Measurements from ENCODE around the gene CIZ1.
"Not testable (repeated sequence)": the region's sequence is repeated elsewhere in the genome, so short reads cannot be mapped to it uniquely, and the experiment has no call there.

CIZ1 gene, protein sequence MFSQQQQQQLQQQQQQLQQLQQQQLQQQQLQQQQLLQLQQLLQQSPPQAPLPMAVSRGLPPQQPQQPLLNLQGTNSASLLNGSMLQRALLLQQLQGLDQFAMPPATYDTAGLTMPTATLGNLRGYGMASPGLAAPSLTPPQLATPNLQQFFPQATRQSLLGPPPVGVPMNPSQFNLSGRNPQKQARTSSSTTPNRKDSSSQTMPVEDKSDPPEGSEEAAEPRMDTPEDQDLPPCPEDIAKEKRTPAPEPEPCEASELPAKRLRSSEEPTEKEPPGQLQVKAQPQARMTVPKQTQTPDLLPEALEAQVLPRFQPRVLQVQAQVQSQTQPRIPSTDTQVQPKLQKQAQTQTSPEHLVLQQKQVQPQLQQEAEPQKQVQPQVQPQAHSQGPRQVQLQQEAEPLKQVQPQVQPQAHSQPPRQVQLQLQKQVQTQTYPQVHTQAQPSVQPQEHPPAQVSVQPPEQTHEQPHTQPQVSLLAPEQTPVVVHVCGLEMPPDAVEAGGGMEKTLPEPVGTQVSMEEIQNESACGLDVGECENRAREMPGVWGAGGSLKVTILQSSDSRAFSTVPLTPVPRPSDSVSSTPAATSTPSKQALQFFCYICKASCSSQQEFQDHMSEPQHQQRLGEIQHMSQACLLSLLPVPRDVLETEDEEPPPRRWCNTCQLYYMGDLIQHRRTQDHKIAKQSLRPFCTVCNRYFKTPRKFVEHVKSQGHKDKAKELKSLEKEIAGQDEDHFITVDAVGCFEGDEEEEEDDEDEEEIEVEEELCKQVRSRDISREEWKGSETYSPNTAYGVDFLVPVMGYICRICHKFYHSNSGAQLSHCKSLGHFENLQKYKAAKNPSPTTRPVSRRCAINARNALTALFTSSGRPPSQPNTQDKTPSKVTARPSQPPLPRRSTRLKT

DNA sequence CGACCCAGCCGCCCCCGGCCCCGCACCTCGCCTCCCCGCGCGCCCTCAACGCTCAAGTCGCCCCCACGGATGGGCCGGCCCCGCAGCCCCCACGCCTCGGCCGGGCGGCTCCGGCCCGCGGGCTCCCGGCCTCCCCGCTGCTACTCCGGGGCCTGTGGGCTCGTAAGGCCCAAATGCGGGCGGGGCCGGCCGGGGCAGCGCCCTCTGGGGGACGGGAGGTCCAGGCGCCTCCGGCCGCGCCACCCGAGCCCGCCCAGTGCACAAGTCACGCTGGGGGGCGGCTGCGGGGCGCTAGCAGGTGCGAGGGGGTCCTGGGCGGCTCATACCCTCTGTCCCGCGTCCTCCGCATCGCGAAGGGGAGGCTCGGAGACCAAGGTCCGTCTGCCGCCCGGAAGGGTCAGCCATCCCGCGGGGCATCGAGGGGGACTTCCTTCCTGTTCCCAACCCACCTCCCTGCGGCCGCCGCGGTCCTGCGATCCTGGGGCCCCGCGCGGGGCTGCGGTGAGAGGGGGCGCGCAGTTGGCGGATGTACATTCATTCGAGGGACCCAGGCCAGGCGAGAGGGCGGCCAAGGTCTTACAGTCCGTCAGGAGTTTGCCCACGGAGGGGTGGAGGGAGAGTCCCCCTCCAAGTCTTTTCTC lies at the start of gene CIZ1:
Gene CIZ1, minus strand, starts transcription at position 167 of the 641 bp plus-strand sequence. CDS start 715 bp downstream, outside the sequence.
- Histone ChIP-seq H3K9me3 (ENCODE audit: insufficient read depth, low read length) (no peaks in the 10 kb centered on the region), H3K27me3 (ENCODE audit: insufficient read depth, insufficient read length) (no peaks in the 10 kb centered on the region), H3K4me3 (ENCODE audit: insufficient read length, low read depth) (peak within 1 kb of the TSS; percentile 86), H3K4me1 (ENCODE audit: insufficient read depth, insufficient read length) (peaks cover 10% of the 10 kb centered on the region), H3K36me3 (ENCODE audit: insufficient read depth, insufficient read length, low read length) (peaks cover 36% of the 10 kb centered on the region), H3K9ac (ENCODE audit: insufficient read length, low read depth) (peak within 1 kb of the TSS; percentile 95)
- DNase-seq (ENCODE audit: low read depth, low spot score) = peak; percentile 66
- TF ChIP-seq YY1 (IDR thresholded peaks at IDR 0.05; ENCODE audit: insufficient read depth, insufficient read length) = no peak
- TF ChIP-seq SUZ12 (IDR thresholded peaks at IDR 0.05; ENCODE audit: extremely low read depth, insufficient read depth, insufficient read length) = no peak
- TF ChIP-seq ZNF274 (IDR thresholded peaks at IDR 0.05; ENCODE audit: low read depth, low read length) = no peak

DNA sequence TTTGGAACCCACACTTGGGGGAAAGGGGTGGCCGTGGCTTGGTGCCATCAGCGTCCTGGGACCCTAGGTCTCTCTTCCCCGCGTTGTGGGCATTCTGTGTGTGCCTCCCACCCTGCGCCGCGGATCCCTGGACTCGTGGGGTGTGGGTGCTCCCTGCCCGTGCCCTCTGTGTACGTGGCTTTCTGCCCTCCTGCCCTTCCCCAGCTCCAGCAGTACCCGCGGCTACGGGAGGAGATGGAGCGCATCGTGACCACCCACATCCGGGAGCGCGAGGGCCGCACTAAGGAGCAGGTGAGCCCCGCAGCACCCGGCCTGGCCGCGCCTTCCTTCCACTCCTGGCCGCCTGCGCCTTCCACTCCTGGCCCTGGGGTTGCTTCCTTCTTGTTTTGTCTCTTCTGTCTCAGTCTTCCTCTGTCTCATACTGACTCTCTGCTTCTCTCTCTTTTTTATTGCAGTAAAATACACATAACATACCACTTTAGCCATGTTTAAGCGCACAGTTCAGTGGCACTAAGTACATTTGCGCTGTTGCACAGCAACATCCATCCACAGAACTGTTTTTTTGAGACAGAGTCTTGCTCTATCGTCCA lies 42.5 kb upstream of the CIZ1 start:
- no peaks in the 10 kb centered on the region for H3K9me3 ChIP-seq (ENCODE audit: insufficient read depth, low read length)
- no peak for DNase-seq (ENCODE audit: low read depth, low spot score)
- TF ChIP-seq YY1 (IDR thresholded peaks at IDR 0.05; ENCODE audit: insufficient read depth, insufficient read length) (no peak), ZNF274 (IDR thresholded peaks at IDR 0.05; ENCODE audit: low read depth, low read length) (no peak), SUZ12 (IDR thresholded peaks at IDR 0.05; ENCODE audit: extremely low read depth, insufficient read depth, insufficient read length) (no peak)
- H3K9ac ChIP-seq (ENCODE audit: insufficient read length, low read depth) = no peak overlapping the region
- H3K4me3 ChIP-seq (ENCODE audit: insufficient read length, low read depth) = no peak overlapping the region
- peaks cover 8% of the 10 kb centered on the region for H3K36me3 ChIP-seq (ENCODE audit: insufficient read depth, insufficient read length, low read length)
- no peaks in the 10 kb centered on the region for H3K27me3 ChIP-seq (ENCODE audit: insufficient read depth, insufficient read length)
- no peaks in the 10 kb centered on the region for H3K4me1 ChIP-seq (ENCODE audit: insufficient read depth, insufficient read length)

DNA sequence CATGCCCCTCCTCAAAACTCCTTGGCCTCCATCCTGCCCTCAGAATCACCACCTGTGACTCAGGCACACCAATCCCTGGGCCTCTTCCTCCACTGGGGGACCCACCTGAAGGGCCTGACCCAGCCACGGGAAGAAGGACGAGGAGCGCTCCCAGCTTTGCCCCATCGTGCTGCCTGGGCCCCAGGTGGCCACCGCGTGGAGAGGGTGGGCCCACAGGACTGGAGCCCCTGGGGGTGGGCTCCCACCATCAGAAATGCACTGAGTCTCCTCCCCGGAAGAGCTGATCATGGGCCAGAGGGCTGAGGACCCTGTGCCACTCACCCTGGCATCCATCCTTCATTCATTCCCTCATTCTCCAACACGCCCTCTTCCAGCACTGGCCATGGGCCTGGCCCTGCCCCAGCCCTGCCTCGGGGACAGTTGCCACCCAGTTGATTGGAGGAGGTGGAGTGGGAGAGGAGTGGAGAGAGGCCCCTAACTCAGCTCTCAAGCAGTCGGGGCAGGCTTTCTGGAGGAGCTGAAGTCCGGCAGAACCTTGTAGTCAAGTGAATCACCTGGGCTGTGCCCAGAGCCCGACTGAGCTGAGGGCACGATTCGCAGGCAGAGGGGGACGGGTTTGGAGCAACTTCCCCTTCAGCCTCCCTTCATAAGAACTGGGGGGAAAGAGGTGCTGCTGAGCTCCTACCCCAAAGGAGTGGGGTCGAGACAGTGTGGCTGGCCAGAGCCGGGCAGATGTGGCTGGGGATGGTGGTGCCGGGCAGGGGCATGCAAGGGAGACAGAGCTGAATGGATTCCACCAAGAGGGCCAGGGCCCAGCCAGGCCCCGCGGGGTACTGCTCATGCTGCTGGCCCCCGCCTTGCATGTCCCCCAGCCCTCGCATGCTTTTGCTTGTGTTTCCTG lies 41.4 kb upstream of the CIZ1 start:
- Histone ChIP-seq H3K9ac (ENCODE audit: insufficient read length, low read depth) (peak overlapping the region; percentile 32), H3K36me3 (ENCODE audit: insufficient read depth, insufficient read length, low read length) (peaks cover 8% of the 10 kb centered on the region), H3K27me3 (ENCODE audit: insufficient read depth, insufficient read length) (no peaks in the 10 kb centered on the region), H3K9me3 (ENCODE audit: insufficient read depth, low read length) (no peaks in the 10 kb centered on the region), H3K4me1 (ENCODE audit: insufficient read depth, insufficient read length) (no peaks in the 10 kb centered on the region), H3K4me3 (ENCODE audit: insufficient read length, low read depth) (no peak overlapping the region)
- TF ChIP-seq YY1 (IDR thresholded peaks at IDR 0.05; ENCODE audit: insufficient read depth, insufficient read length) = no peak
- no peak for TF ChIP-seq ZNF274 (IDR thresholded peaks at IDR 0.05; ENCODE audit: low read depth, low read length)
- TF ChIP-seq SUZ12 (IDR thresholded peaks at IDR 0.05; ENCODE audit: extremely low read depth, insufficient read depth, insufficient read length) = no peak
- DNase-seq (ENCODE audit: low read depth, low spot score) = no peak

DNA sequence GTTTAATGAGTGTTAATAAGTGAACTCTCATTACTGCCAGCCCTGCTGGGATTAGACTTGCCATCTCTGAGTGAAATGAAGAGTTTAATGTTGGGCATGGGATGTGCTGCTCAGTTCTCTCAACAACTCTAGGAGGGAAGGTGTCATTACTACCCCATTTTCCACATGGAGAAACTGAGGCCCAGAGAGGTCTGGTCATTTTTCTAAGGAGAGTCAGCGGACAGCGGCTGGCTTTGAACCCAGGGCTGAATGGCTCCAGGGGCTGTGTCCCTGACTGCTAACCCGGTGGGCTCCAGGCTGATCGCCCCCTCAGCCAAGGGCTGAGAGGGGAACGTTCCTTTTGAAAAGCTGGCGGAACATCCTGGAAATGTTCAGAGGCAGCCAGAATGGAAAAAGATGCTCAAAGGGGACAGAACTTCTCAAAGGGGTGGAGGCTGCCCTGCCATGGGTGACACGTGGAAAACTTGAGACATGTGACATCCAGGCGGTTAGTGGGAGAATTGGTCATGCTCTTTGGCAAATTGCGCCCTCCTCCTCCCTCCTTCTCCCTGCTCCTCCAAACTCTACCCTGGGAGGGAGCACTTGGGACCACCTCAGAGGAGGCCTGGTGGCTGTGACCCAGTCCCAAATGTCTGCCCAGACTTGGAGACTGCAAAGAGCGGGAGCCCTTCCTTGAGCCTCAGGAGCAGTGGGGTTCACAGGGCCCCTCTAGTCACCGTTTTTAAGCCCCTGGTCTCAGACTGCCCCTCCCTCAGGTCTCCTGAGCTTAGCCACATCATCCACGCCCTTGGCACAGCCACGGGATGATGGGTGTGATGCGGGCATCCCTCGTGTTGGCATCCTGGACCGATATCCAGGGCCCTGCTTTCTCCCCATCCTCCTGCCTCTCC lies 40.5 kb upstream of the CIZ1 start:
- Histone ChIP-seq H3K36me3 (ENCODE audit: insufficient read depth, insufficient read length, low read length) (peaks cover 8% of the 10 kb centered on the region), H3K9me3 (ENCODE audit: insufficient read depth, low read length) (no peaks in the 10 kb centered on the region), H3K9ac (ENCODE audit: insufficient read length, low read depth) (no peak overlapping the region), H3K27me3 (ENCODE audit: insufficient read depth, insufficient read length) (no peaks in the 10 kb centered on the region), H3K4me1 (ENCODE audit: insufficient read depth, insufficient read length) (no peaks in the 10 kb centered on the region), H3K4me3 (ENCODE audit: insufficient read length, low read depth) (no peak overlapping the region)
- no peak for DNase-seq (ENCODE audit: low read depth, low spot score)
- no peak for TF ChIP-seq SUZ12 (IDR thresholded peaks at IDR 0.05; ENCODE audit: extremely low read depth, insufficient read depth, insufficient read length)

DNA sequence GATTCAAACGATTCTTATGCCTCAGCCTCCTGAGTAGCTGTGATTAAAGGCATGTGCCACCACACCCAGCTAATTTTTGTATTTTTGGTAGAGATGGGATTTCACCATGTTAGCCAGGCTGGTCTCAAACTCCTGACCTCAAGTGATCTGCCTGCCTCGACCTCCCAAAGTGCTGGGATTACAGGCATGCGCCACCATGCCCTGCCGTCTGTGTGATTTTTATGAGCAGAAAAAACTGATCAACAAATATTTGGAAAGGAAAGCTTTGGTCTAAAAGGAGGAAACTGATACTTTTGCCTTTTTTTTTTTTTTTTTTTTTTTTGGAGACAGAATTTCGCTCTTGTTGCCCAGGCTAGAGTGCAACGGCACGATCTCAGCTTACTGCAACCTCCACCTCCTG lies 39.5 kb upstream of the CIZ1 start:
- H3K9ac ChIP-seq (ENCODE audit: insufficient read length, low read depth); H3K27me3 ChIP-seq (ENCODE audit: insufficient read depth, insufficient read length); H3K4me3 ChIP-seq (ENCODE audit: insufficient read length, low read depth); H3K4me1 ChIP-seq (ENCODE audit: insufficient read depth, insufficient read length); H3K9me3 ChIP-seq (ENCODE audit: insufficient read depth, low read length); DNase-seq (ENCODE audit: low read depth, low spot score): not testable (repeated sequence)
- peaks cover 11% of the 10 kb centered on the region for H3K36me3 ChIP-seq (ENCODE audit: insufficient read depth, insufficient read length, low read length)

DNA sequence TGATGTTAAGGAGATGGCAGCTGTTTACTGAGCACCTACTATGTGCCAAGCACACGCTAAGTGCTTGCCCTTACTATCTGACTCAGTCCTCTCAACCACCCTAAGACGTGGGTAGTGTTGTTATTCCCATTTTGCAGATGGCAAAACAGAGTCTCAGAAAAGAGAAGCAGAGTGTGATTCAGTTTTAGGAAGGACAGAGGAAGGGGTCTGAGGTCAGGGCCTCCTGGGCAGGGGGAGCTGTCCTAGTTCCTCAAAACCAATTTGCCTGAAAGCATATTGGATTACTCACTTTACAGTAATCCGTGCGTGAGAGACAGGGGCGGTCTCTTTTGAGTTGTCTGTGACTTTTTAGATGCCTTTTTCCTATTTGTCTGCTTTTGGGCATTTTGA lies 35.0 kb upstream of the CIZ1 start:
- Histone ChIP-seq H3K9ac (ENCODE audit: insufficient read length, low read depth) (no peak overlapping the region), H3K27me3 (ENCODE audit: insufficient read depth, insufficient read length) (no peaks in the 10 kb centered on the region), H3K36me3 (ENCODE audit: insufficient read depth, insufficient read length, low read length) (peaks cover 45% of the 10 kb centered on the region), H3K4me3 (ENCODE audit: insufficient read length, low read depth) (no peak overlapping the region), H3K9me3 (ENCODE audit: insufficient read depth, low read length) (no peaks in the 10 kb centered on the region), H3K4me1 (ENCODE audit: insufficient read depth, insufficient read length) (peaks cover 7% of the 10 kb centered on the region)
- DNase-seq (ENCODE audit: low read depth, low spot score) = no peak
- TF ChIP-seq SUZ12 (IDR thresholded peaks at IDR 0.05; ENCODE audit: extremely low read depth, insufficient read depth, insufficient read length) = no peak
- no peak for TF ChIP-seq YY1 (IDR thresholded peaks at IDR 0.05; ENCODE audit: insufficient read depth, insufficient read length)
- no peak for TF ChIP-seq ZNF274 (IDR thresholded peaks at IDR 0.05; ENCODE audit: low read depth, low read length)
